Measurements from ENCODE around the gene APBB2.

The APBB2 gene

GRCh38 chr4:41189666-41190065 lies 24.7 kb downstream of the APBB2 start:
- no peak for DNase-seq (ENCODE audit: low read depth)

- no peak for DNase-seq (ENCODE audit: low read depth)
Measured at GRCh38 chr4:41189076-41189475, 25.3 kb downstream of the APBB2 start.

GRCh38 chr4:41185614-41186592 lies 28.4 kb downstream of the APBB2 start:
- no peak for DNase-seq (ENCODE audit: low read depth)

GRCh38 chr4:41184009-41184408 lies 30.3 kb downstream of the APBB2 start:
- no peak for DNase-seq (ENCODE audit: low read depth)

- DNase-seq (ENCODE audit: low read depth): no peak
Measured at GRCh38 chr4:41183021-41183553, 31.3 kb downstream of the APBB2 start.

GRCh38 chr4:41181037-41181436 lies 33.3 kb downstream of the APBB2 start:
- no peak for DNase-seq (ENCODE audit: low read depth)

- DNase-seq (ENCODE audit: low read depth): no peak
Measured at GRCh38 chr4:41179498-41180195, 34.7 kb downstream of the APBB2 start.

- no peak for DNase-seq (ENCODE audit: low read depth)
Measured at GRCh38 chr4:41178372-41179370, 35.7 kb downstream of the APBB2 start.

- no peak for DNase-seq (ENCODE audit: low read depth)
Measured at GRCh38 chr4:41177016-41177415, 37.3 kb downstream of the APBB2 start.

GRCh38 chr4:41176340-41176739 lies 38.0 kb downstream of the APBB2 start:
- no peak for DNase-seq (ENCODE audit: low read depth)

- DNase-seq (ENCODE audit: low read depth): no peak
Measured at GRCh38 chr4:41175794-41176193, 38.5 kb downstream of the APBB2 start.

GRCh38 chr4:41174444-41174843 lies 39.9 kb downstream of the APBB2 start:
- no peak for DNase-seq (ENCODE audit: low read depth)

GRCh38 chr4:41172786-41173185 lies 41.6 kb downstream of the APBB2 start:
- DNase-seq (ENCODE audit: low read depth): no peak

GRCh38 chr4:41169256-41169800 lies 45.0 kb downstream of the APBB2 start:
- DNase-seq (ENCODE audit: low read depth): no peak

GRCh38 chr4:41167191-41167590 lies 47.2 kb downstream of the APBB2 start:
- no peak for DNase-seq (ENCODE audit: low read depth)

- DNase-seq (ENCODE audit: low read depth): no peak
Measured at GRCh38 chr4:41164405-41164804, 49.9 kb downstream of the APBB2 start.

GRCh38 chr4:41161355-41161754 lies 53.0 kb downstream of the APBB2 start:
- no peak for DNase-seq (ENCODE audit: low read depth)

GRCh38 chr4:41160856-41161255 lies 53.5 kb downstream of the APBB2 start:
- no peak for DNase-seq (ENCODE audit: low read depth)

GRCh38 chr4:41160012-41160789 lies 54.1 kb downstream of the APBB2 start:
- DNase-seq (ENCODE audit: low read depth): no peak

GRCh38 chr4:41158756-41159155 lies 55.6 kb downstream of the APBB2 start:
- DNase-seq (ENCODE audit: low read depth): no peak

GRCh38 chr4:41158274-41158673 lies 56.1 kb downstream of the APBB2 start:
- DNase-seq (ENCODE audit: low read depth): no peak

Data from stimulated activated CD4-positive, alpha-beta T cell treated with anti-CD3 and anti-CD28 coated beads, Interleukin-2, amount 100 ng/mL, for 4 hours (primary cell).